Breast epithelium (tissue), 3 donors: Measurements from ENCODE around the gene EIF4G2.

Experiments
- CTCF ChIP-seq, 3 donors: fragments of 450-650 bp; IDR thresholded peaks; one replicate each; pipeline ENCODE4 v1.5.1; 2016 to 2017; ENCODE audit warnings: antibody characterized with exemption in 3 of 3, mild to moderate bottlenecking in 3 of 3, moderate library complexity in 3 of 3
- POLR2A ChIP-seq: fragments of 450-650 bp; IDR thresholded peaks from one replicate; pipeline ENCODE4 v1.6.1; 2016; ENCODE audit warnings: antibody characterized with exemption, mild to moderate bottlenecking, moderate library complexity
- POLR2AphosphoS5 ChIP-seq, 3 donors: sonication (generic); formaldehyde crosslinking; IDR thresholded peaks; one replicate each; pipeline ENCODE4 v1.6.1; 2017; ENCODE audit warnings: antibody characterized with exemption in 3 of 3

- TF ChIP-seq CTCF (IDR thresholded peaks at IDR 0.05), result no peak
- no peak for TF ChIP-seq POLR2AphosphoS5 (IDR thresholded peaks at IDR 0.05)
- TF ChIP-seq POLR2A, result no peak
Measured at GRCh38 chr11:10752486-10752885, 56.2 kb downstream of the EIF4G2 start.
